NCI-H146 treated with DMSO at 0.1 percent for 48 hours (cell line): ENCODE data around the gene PIPOX.
A peak's percentile ranks its signal among the peaks of the same experiment; 100 is the strongest.

ENCODE experiments used
- DNase-seq: peaks from one replicate; lab custom pipeline; 2025; ENCODE audit not compliant: unreplicated experiment; lab: John Stamatoyannopoulos, UW

PIPOX gene

GRCh38 chr17:29042679-29043538 lies at the start of gene PIPOX:
PIPOX (plus strand) TSS chr17:29043141; CDS start chr17:29043226, 85 bp downstream.
- peak; percentile 98 for DNase-seq

GRCh38 chr17:28993645-28994426 lies 49.1 kb upstream of the PIPOX start:
- no peak for DNase-seq

- DNase-seq = no peak
Observed at GRCh38 chr17:28996554-28997096, 46.3 kb upstream of the PIPOX start.

GRCh38 chr17:28997806-28998205 lies 45.1 kb upstream of the PIPOX start:
- DNase-seq = peak; percentile 41

GRCh38 chr17:28999206-28999605 lies 43.7 kb upstream of the PIPOX start:
- DNase-seq = peak; percentile 38

- DNase-seq = no peak
Observed at GRCh38 chr17:29000973-29001372, 42.0 kb upstream of the PIPOX start.

GRCh38 chr17:29002811-29003210 lies 40.1 kb upstream of the PIPOX start:
- no peak for DNase-seq

- DNase-seq = no peak
Observed at GRCh38 chr17:29003289-29003688, 39.7 kb upstream of the PIPOX start.

GRCh38 chr17:29004081-29004692 lies 38.8 kb upstream of the PIPOX start:
- no peak for DNase-seq

GRCh38 chr17:29005936-29006511 lies 36.9 kb upstream of the PIPOX start, which contains the start of gene SEZ6:
SEZ6 (minus strand) TSS chr17:29006033; CDS start chr17:29005869, 164 bp downstream.
- DNase-seq = peak; percentile 52

- DNase-seq = no peak
Observed at GRCh38 chr17:29007456-29007855, 35.5 kb upstream of the PIPOX start.

- DNase-seq = no peak
Observed at GRCh38 chr17:29007860-29008455, 35.0 kb upstream of the PIPOX start.

GRCh38 chr17:29008591-29008990 lies 34.4 kb upstream of the PIPOX start:
- DNase-seq = no peak

- DNase-seq = peak; percentile 72
Observed at GRCh38 chr17:29010129-29010528, 32.8 kb upstream of the PIPOX start.

GRCh38 chr17:29010586-29010985 lies 32.4 kb upstream of the PIPOX start:
- DNase-seq = peak; percentile 82

GRCh38 chr17:29012535-29012934 lies 30.4 kb upstream of the PIPOX start:
- no peak for DNase-seq

GRCh38 chr17:29014716-29015115 lies 28.2 kb upstream of the PIPOX start:
- no peak for DNase-seq

GRCh38 chr17:29016345-29017210 lies 26.4 kb upstream of the PIPOX start:
- no peak for DNase-seq

- DNase-seq = peak; percentile 68
Observed at GRCh38 chr17:29018788-29019474, 24.0 kb upstream of the PIPOX start.
